Activated CD8-positive, alpha-beta memory T cell treated with anti-CD3 and anti-CD28 coated beads for 4 hours (primary cell): ENCODE results near the gene AUH.

ENCODE experiments used
- DNase-seq, 2 donors: peaks; one replicate each; pipeline ENCODE4 v3.0.0-alpha.2; 2020; ENCODE audit warnings: low read depth in 2 of 2

AUH gene

DNA sequence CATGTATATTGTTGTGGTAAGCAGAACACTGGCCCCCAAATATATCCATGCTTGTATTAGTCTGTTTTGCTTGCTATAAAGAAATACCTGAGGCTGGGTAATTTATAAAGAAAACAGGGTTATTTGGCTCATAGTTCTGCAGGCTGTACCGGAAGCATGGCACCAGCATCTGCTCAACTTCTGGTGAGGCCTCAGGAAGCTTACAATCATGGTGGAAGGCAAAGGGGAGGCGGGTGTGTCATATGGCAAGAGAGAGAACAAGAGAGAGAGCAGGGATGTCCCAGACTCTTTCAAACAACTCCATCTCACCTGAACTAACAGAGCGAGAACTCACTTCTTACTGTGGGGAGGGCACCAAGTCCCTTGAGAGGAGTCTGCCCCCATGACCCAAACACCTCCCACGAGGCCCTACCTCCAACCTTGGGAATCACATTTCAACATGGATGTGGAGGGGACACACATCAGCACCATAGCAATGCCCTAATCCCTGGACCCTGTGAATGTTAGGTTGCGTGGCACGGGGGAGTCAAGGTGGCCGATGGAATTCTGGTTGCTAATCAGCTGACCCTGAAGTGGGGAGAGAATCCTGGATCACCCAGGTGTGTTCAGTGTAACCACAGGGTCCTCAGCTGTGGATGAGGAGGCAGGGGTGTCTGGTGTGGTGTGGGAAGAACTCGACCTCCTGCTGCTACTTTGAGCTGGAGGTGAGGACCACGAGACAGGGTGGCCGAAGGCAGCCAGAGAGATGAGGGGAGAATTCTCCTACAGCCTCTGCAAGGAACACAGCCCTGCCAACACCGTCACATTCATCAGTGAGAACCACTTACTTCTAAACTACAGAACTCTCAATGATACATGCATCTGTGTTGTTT lies 172.8 kb downstream of the AUH start:
- no peak for DNase-seq

DNA sequence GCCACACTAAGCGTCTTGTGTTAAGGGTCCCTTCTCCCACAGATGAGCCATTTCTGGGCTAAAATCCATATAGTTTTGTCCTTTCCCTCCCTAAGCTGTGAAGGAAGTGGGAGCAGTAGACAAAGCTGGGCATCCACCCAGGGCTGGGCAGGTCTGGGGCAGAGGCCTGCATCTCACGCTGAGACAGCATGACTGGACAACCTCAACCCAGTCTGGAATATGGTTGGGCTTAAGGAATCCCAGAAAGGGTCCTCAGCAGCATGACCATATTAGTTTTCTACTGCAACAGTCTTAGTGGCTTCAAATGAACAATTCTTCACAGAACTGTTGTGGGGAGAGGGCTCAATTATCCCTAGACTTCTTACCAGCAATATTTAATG lies 173.8 kb downstream of the AUH start:
- DNase-seq, result no peak

DNA sequence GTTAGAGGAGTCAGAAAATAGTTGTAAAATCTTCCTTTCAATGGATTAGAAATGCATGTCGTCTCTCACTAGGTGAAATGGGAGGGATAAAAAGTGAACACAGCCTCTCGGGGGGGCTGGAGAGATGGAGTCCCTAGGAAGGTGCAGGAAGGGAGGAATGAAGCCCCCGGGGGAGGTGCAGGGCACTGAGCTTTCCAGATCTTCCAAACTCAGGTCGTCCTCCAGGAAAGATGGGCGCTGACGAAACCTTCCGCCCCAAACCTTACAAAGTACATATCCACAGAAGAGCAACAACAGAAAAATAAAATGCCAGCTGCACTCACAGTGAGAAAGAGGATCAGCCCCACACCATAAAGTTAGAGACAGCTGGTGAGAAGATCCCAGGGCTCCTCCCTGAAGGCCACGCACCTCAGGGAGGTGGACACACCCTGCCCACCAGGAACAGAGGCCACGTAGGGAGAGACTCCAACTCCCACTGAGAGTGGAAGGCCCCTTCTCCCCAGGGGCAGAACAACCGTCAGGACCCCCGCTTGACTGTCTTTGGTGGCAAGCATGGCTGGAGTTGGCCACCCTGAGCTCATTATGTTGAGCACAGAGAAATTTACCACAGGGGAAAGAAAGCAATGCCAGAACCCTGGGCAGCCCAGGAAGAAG lies 174.3 kb downstream of the AUH start:
- no peak for DNase-seq

DNA sequence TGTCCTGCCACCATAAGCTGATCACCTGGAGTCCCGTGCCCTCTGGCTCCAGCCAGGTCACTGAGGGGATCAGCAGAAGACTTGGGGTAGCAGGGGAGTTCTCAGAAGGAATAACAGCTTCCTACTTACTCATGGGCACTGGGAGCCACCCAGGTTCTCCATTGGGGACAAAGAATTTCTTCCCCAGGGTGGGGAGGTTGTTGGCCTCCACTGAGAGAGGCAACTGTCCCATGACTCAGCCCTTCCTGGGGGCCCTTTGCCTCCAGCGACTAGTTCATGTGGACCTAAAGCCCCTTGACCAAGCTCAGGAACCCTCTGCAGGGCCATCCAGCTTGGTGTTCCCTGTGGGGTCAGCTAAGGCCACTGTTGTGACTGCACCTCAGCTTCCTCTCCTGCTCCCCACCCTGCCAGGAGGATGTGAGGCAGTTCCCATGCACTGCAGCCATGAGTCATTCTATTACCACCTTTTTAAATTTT lies 175.0 kb downstream of the AUH start:
- no peak for DNase-seq

- DNase-seq, result no peak
Measured at GRCh38 chr9:91185193-91185886, 176.4 kb downstream of the AUH start.

DNA sequence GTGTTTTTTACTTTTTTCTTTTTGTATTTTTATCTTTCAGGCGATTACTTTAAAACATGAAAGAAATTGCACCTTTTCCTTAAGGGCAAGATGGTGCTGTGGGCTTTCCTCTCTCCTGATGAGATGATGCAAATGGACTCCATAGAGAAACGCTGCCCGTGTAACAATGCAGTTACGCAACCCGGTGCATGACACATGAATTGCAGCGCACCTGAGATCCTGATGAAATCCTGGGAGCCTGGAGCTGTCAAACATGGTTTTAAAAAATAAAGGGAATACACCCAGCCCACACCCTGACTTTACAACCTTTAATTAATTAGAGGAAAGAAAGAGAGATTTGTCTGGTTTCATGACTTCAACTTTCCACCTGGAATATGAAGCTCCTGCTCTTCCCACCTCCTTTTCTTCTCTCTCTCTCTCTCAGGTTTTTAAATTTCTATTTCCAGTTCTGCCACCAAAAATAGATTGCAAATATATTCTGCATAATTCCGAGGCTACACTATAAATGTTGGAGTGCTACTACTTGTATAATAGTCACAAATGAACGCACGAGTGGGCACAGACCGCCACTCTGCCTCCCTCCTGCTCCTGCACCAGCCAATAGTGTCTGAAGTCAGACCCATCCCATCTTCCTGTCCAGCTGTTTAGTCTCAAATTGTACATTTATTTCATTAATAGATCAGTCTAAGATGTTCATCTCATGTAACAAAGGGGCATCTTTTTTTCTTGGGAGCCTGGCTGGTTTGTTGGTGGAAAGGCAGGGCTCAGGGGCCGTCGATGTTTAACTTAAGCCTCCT lies 179.1 kb downstream of the AUH start:
- DNase-seq, result no peak

GRCh38 chr9:91181541-91181940 lies 180.2 kb downstream of the AUH start:
- no peak for DNase-seq

DNA sequence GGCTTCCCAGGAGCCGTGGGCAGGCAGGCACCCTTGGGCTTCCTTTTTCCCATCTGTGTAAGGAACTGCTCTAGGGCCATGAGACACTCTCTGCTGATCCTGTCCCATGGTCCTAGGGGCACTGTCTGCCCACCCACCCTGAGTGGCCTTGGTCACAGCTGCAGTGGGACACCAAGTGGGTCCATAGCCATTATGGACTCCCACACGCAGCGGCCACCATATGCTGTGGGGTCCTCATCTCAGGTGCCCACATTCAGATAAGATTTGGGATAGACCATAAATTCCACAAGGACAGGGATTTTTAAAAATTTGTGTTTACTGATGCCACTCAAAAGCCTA lies 180.8 kb downstream of the AUH start:
- DNase-seq, result no peak

DNA sequence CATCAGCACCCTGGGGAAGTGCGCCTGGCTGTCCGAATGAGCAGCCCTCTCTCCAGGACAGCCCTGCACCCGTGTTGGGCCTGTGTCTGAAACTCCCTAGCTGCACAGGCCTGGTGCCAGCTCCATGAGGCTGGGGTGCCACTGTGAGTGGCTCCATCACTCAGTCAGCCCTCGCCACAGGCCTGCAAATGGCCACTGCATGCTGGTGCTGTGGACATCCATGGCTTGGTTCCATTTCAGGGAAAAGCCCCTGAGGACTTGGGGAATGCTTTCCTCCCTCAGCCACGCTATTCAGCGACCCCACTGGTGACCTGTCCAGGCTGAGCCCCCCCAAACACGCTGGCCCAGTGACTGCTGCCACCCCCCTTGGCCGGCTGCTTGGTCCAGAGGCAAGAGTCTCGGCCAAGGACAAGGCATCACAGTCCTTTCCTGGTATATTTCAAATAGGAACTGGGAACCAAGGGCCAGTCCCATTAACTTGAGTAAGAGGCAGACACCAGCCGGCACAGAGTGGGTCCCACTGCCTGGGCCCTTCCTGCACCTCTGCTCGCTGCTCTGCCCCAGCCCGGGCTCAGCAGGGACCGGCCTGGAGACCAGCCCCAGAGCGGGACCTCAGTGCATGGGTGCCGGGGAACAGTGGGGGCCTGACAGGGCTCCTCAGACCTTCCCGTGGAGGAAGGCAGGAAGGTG lies 181.3 kb downstream of the AUH start:
- DNase-seq, result no peak

DNA sequence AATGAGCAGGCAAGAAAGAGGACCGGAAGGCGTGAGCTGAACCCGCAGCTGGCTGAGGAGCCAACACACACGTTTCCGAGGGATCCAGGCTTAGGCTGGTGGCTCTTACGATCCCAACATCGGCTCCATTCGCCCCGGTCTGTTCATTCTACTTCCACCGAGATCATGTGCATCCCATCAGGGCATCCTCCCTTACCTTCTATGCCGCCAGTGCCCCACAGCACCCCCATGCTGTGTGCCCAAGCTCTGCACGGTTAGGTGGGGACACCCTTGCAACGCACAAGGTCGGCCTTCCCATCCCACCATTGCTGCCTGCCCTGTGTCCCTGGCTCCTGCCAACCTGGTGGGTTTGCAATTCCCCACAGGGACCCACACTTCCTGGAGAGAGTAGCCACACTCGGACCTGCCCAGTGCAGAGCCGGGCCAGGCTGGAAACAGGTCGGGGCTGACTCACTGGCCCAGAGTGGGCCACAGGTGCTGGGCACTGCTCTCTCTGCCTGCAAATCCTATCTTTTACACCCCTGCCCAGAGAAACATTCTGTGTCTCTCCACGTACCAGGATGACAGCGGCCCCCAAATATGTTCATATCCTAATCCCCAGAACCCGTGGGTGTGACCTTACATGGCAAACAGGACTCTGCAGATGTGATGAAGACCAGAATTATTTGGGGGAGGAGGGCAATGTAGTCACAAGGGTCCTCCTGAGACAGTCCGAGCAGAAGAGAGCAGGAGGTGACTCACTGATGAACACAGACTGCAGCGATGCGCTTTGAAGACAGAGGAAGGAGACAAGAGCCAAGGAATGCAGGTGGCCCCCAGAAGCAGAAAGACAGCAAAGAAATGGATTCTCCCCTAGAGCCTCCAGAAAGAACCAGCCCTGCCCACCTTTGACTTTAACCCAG lies 182.2 kb downstream of the AUH start:
- DNase-seq, result no peak

DNA sequence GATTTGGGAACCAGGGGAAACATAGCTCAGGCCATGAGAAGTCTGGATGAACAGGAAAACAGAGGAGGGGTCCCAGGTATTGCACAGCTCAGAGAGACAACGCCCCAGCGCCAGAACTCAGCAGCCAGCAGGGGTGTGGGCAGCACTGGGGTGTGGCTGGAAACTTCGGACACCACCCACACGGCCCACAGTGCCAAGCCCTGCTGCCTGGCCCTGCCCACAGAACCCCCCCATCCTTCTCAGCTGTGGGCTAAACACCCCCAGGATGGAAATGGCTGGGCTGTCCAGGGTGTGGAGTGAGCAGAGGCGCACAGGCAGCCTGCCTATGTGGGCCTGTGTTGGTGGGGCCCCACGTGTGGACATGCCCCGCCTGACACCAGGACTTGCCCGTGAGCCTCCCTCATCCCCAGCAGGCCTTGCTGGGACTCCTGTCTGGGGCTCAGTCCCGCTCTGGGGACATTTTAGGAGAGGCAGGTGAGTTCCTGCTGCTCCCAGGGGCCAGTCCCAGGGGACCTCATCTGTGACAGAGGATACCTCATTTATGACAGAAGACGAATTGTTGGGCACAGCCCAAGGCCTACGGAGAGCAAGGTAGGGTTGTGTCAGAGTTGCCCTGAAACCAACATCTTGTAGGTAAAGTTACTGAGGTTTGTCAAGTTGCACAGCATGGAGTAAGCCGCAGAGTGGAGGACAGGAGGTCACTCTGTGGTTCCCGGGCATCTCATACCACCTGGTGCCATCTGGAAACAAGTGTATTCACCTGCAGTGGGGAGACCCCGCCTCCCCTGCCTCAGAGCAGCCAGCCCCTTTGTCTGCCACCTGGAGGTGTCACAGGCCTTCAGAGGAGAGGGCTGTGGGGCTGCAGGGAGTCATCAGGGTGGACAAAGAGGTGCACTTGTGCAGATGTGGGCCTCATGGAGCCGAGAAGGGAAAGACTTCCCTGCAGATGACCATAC lies 183.2 kb downstream of the AUH start:
- no peak for DNase-seq

DNA sequence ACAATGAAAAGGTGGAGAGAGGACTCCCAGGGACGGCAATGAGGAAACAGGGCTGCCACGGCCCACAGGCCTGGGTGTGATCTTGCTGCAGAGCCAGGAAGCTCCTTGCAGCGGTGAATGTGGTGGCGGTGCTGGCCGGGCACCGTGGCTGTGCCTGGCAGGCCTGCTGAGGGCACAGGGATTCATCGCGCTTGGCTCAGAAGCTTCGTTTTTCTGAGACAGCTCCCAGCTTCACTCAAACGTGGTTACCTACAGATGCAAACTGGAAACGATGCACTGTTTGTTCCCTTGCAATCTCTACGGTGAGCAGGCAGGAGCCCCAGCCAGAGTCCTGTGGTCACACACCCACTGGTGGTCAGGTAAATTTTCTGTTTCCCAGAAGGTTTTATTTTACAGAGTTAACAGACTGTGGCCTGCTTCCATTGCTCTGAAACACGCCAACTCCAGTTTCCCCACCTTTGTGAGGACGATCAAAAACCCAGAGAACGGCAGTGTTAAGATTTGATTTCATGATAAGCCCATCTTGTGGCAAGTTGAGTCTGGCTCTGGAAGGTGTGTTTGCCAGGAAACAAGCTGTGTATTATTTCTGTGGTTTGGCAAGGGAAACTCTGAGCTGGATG lies 183.9 kb downstream of the AUH start:
- DNase-seq, result no peak

DNA sequence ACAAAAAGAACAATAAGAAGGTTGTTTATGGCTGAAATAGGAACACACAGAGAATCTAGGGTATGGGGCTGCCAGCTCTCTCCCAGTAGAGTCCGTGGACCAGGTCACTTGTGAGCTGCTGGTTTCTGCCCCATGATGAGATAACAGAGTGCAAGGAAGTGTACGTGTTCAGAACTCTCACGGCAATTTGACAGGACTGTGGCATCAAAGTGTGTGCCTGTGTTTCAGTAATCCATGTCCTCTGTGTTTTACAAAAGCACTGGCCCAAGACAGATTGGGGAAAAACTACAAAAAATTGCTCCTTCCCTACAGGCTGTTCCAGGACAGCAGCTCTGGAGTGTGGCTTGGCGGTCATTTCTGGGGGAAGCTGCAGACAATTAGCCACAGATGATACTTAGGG lies 184.6 kb downstream of the AUH start:
- DNase-seq, result no peak

- DNase-seq, result no peak
Measured at GRCh38 chr9:91176426-91176825, 185.3 kb downstream of the AUH start.

DNA sequence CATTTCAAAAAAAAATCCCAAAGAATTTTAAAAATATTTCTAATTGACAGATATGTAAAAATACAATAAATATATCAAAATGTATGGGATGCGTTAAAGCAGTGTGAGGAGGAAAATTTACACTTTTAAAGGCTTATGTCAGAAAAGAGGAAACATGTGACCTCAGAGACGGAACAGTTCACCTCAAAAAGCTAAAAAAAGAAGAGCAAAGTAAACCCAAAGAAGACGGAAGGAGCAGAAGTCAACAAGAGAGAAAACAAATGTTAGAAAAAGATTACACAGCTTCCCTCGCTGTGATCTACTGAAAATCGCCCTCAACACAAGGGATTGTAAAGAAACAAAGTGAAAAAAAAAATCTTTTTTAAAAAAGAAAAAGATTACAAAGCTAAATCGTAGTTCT lies 186.9 kb downstream of the AUH start:
- no peak for DNase-seq

DNA sequence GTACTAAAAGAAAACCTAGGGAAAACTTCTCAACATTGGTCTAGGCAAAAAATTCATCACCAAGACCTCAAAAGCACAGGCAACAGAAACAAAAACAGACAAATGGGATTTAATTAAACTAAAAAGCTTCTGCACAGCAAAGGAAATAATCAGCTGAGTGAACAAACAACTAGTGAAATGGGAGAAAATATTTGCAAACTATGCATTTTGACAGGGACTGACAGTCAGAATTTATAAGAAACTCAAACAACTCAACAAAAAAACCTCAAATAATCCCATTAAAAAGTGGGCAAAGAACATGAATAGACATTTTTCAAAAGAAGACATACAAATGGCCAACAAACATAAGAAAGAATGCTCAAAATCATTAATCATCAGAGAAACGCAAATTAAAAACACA lies 189.4 kb downstream of the AUH start:
- no peak for DNase-seq

- no peak for DNase-seq
Measured at GRCh38 chr9:91170951-91171350, 190.8 kb downstream of the AUH start.

GRCh38 chr9:91166796-91167366 lies 194.8 kb downstream of the AUH start:
- DNase-seq, result no peak
